GM11168 (cell line): Measurements from ENCODE around the gene HIC1.

Experiments
- in situ Hi-C: fragments of 300-500 bp; cut with MboI; formaldehyde crosslinking; loops from one replicate; pipeline ENCODE4 v1.12.0; 2022; ENCODE audit warnings: low sequenced_read_pairs; ENCODE audit not compliant: unreplicated experiment

Gene HIC1

DNA sequence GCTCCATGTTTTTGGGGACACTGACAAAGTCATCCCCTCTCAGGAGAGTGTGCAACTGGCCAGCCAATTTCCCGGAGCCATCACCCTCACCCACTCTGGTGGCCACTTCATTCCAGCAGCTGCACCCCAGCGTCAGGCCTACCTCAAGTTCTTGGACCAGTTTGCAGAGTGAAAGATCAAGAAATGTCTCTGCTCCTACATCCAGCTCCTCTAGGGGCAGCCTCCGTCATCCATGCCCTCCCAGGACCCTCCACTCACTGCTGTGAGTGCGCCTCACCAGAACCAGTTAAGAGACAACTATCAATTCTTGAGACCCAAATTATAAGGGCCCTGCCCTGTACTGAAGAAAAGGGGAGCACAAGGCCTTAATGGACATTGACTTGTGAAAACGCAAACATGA lies 12.0 kb upstream of the HIC1 start:
- in situ Hi-C loops, result no loop called here

DNA sequence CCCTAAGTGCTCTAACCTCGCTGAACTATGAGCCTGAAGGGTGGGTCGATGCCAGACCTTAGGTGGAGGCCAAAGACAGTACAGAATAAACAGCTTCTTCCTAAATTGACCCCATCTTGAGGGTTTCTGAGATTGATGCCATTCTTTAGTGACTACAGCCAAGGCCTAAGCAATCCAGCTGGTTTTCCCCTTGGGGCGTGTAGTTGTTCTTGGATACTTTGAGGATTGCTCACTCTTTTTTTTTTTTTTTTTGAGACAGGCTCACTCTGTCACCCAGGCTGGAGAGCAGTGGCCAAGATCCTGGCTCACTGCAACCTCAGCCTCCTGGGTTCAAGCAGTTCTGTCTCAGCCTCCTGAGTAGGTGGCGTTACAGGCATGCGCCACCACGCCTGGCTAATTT lies 11.1 kb upstream of the HIC1 start:
- in situ Hi-C loops, result no loop called here

DNA sequence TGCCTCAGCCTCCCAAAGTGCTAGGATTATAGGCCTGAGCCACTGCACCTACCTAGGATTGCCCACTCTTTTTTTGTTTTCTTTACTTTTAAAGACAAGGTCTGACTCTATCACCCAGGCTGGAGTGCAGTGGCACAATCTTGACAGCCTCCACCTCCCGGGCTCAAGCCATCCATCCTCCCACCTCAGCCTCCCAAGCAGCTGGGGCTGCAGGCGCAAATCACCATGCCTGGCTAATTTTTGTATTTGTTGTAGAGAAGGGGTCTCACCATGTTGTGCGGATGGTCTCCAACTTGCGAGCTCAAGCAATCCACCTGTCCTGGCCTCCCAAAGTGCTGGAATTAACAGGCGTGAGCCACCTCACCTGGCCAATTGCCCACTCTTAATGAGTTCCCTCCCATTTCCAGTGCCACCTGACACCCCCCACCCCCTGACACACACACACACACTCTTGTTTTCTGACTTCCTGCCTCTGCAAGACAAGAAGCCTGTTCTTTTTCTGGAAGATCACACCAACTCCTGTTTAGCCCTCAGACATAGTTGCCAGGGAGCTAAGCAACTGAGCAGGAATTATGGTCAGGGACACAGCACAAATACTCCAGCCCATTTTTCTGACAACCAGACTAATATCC lies 10.5 kb upstream of the HIC1 start:
- in situ Hi-C loops, result no loop called here

DNA sequence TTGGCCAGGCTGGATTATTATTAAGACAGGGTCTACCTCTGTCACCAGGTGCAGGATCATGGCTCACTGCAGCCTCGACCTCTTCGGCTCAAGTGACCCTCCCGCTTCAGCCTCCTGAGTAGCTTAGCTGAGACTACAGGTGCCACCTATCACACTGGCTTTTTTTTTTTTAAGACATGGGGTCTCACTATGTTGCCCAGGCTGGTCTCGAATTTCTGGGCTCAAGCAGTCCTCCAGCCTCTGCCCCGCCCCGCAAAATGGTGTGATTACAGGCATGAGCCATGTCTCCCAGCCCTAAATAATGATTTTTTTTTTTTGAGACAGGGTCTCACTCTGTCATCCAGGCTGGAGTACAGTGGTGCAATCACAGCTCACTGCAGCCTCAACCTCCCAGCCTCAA lies 7.3 kb upstream of the HIC1 start:
- in situ Hi-C loops, result no loop called here

DNA sequence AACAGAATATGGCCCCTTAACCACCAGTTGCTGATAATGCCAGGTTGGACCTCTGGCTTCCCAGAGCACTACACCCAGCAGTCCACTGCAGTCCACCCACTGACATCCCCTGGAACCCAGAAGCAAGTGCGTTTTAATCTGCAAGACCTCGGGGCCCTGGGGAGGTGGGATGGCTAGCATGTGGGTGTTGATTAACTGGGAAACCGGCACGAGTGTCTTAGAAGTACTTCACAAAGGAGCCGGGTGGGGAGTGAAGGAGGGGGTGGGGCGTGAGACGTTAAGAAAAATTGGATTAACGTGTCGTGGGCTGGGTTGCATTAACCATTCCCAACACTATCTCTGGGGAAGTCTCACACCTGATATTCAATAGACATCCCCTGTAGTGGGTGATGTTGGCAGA lies 6.1 kb upstream of the HIC1 start:
- in situ Hi-C loops, result no loop called here

DNA sequence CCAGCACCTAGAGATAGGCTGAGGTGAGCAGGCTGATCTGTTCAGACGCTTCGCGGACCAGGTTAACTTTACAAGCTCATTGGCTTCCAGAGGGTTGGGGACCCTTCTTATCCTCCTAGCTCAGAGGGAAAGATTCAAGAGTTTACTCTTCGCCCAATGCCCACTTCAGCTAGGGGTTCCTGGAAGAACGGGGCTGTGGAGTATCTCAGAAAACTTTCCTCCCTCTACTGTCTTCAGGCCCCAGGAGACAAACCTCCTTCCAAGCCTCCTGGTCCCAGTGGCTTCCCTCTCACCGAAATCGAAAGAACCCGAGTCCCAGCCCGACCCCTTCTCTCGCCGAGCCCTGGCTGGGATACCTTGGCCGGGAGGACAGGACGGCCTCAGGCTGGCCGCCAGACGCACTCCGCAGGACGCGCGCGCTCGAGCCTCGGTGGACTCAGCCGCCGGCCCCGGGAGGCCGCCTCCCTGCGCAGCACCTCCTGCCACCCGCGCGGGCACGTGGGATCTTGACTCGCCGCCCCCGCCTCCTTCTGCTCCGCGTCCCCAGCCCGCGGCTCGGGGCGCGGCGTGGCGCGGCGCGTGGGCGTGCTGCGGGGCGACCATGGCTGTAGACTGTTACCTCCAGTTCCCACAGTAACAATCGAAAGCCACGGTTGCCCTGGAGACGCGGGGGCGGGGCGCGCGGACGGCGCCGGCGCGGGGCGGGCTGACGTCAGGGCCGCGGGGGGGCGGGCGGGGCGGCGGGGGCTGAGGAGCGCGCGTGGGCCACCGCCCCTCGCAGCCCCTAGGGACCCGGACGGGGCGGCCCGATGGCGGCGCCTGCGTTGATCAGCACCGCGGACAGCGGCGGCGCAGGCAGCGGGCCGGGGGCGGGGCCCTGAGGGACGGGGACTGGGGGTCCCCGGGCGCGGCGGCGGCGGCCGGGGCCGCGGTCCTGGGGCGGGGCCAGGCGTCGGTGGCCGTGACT lies 5.3 kb upstream of the HIC1 start:
- in situ Hi-C loops, result no loop called here

DNA sequence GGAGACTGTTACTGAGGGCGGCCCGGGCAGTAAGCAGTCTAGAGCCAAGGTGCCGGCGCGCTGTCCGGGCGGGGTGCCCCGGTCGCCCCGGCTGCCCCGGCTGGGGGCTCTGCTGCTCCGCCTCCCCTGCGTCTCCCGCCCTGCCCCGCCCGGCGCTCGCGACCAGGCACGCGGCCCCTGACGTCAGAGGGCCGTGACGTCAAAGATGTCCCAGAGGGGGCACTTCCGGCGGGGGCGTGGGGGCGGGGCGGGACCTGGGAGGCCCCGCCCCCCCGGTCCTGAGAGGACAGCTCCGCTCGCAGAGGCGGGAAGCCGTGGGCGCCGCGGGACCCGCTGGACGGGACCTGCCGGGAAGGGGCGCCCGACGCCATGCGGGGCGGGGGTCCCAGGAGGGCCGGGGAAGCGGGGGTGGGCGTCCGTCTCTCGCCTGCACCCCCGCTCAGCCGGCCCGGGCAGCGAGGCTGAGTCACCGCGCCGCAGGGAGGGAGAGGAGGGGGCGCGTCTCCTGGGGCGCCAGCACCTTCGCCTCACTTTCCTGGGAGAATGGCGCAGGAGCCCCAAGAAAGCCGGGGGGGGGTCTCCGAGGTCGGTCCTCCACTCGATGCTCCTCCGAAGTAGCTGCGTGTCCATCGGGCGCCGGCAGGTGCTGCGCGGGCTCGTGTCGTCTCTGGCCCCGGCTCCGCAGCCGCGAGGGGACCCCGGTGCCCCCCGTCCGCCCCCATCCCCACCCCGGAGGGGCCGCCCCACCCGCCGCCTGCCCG lies 4.4 kb upstream of the HIC1 start:
- in situ Hi-C loops, result no loop called here

DNA sequence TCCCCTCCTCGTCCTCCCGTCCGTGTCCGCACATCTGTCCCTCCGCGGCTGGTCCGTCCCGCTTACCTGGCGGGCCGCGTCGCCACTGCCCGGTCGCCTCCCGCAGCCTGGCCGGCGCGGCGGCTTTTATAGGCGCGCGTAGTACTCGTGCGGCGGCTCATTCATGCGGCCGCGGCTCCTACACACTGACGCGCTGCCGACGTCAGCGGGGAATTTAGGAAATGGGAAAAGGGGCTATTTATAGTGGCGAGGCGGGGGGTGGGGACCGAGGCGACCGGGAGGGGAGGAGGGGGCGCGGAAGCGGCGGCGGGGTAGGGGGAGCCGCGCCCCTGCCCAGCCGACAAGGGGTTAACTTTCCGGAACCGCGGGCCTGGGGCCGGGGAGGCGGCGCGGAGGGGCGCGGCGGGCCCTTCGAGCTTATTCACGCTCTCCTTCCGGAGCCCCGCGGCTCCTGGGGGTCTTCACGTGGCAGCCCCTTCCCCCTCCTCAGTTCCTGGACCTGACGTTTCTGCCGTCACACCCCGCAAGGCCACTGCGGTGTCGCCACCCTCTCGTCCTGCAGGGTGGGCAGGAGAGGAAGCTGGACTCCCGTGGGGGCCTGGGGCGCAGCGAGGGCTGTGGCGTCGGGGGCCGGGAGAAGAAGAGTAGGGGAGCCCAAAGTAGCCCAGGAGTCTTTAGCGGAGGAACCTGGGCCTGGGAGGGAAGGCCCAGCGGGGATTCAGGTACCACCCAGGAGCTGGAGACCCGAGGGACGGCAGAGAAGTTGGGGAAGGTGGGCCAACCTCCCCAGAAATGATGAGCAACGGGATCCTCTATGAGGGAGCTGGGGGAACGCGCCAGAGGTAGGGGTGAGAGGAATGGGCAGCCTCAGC lies 3.6 kb upstream of the HIC1 start:
- in situ Hi-C loops, result no loop called here

DNA sequence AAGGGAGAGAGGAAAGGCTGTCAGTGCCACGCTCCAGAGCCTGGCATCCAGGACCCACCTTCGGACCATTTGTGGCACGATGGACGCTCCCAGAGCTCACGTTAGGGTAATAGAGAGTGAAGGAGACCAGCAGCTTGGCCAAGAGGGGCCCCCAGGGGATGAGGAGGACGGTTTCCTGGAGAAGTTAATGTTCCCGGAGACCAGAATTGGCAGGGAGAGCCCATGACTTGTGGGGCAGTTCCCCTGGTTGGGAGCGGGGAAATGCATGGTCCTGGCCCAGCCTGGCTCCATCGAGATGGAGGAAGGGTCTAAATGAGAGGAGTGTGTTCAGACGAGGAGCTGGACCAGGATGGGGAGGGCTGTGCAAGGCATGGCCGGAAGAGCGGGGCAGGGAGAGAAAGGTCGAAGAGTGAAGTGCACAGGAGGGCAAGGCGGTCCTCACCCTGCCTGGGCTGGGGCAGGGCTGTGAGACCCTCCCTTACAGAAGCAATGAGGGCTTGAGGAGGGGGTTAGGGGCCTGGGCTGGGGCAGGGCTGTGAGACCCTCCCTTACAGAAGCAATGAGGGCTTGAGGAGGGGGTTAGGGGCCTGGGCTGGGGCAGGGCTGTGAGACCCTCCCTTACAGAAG lies 2.9 kb upstream of the HIC1 start:
- in situ Hi-C loops, result no loop called here

DNA sequence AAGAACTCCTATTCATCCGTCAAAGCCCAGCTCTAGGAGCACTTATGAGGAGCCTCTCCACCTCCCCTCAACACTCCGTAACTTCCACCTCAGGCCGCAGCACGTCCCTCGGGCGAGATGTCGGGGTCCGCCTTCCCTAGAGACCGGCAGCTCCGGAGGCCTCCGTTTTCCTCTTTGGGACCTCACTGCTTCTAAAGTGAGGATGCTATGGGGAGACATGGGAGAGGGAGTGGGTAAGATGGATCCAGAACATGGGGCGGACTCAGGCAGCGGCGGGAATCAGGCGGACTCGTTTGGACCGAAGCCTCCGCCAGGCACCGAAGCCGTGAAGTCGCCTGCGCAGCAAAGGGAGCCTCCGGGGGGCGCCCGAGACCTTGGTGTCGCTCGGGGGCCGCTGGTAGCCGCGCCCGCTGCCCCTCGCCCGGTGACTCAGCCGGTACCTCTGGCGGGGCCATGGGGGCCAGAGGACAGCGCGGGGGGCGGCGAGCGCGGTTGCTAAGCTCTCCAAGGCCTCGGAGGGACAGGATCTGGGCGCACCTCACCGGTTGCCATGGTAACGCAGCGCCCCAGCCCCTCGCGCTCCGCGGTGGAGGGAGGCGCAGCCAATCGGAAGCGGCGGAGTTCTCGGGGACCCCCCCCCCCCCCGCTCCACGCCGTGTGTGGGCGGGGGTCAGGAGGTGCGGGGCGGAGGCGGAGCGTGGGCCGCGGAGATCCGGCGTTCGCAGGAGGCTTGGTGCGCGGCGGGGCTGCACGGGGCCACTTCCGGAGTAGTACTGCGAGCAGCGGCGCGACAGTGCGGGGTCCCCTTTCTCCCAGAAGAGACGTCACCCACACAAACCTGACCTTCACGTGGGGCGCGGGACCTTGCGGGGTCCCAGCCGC lies 1.3 kb upstream of the HIC1 start:
- in situ Hi-C loops, result no loop called here

DNA sequence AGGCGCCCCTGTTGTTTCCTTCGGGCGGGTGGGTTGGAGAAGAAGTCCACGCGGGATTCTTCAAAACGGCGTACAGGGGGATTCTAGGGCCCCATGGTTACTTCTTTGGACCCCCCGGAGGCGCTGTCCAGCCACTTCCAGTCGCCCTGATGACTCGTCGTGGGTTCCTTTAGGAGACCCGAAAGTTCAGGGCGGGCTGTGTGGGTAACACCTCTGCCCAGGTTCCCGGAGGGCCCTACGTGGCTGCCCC lies 716 bp upstream of the HIC1 start:
- in situ Hi-C loops, result no loop called here

DNA sequence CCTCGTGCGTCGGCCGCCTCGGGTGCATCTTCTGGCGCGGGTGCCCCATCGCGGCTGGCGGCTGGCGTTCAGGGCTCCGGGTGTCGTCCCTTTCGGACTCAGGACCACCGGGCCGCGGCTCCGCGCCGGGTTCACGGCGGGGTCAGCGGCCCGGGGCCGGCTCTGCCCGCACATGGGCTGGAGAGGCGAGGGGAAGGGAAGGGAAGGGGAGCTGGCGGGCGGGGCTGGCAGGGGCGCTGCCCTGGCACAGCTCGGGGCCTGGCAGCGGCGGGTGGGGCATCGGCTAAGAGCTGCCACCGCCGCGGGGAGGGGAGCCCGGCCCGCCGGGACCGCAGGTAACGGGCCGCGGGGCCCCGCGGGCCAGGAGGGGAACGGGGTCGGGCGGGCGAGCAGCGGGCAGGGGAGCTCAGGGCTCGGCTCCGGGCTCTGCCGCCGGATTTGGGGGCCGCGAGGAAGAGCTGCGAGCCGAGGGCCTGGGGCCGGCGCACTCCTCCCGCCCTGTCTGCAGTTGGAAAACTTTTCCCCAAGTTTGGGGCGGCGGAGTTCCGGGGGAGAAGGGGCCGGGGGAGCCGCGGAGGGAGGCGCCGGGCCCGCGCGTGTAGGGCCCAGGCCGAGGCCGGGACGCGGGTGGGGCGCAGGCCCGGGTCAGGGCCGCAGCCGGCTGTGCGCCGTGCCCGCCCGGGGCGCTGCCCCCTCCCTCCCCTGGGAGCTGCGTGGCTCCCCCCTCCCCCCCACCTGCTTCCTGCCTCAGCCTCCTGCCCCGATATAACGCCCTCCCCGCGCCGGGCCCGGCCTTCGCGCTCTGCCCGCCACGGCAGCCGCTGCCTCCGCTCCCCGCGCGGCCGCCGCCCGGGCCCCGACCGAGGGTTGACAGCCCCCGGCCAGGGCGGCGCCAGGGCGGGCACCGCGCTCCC lies 646 bp downstream of the HIC1 start:
- in situ Hi-C loops, result no loop called here

DNA sequence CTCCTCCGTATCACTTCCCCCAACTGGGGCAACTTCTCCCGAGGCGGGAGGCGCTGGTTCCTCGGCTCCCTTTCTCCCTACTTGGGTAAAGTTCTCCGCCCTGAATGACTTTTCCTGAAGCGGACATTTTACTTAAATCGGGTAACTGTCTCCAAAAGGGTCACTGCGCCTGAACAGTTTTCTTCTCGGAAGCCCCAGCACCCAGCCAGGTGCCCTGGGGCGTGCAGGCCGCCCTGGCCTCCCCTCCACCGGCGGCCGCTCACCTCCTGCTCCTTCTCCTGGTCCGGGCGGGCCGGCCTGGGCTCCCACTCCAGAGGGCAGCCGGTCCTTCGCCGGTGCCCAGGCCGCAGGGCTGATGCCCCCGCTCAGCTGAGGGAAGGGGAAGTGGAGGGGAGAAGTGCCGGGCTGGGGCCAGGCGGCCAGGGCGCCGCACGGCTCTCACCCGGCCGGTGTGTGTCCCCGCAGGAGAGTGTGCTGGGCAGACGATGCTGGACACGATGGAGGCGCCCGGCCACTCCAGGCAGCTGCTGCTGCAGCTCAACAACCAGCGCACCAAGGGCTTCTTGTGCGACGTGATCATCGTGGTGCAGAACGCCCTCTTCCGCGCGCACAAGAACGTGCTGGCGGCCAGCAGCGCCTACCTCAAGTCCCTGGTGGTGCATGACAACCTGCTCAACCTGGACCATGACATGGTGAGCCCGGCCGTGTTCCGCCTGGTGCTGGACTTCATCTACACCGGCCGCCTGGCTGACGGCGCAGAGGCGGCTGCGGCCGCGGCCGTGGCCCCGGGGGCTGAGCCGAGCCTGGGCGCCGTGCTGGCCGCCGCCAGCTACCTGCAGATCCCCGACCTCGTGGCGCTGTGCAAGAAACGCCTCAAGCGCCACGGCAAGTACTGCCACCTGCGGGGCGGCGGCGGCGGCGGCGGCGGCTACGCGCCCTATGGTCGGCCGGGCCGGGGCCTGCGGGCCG lies 1.6 kb downstream of the HIC1 start:
- in situ Hi-C loops, result no loop called here

DNA sequence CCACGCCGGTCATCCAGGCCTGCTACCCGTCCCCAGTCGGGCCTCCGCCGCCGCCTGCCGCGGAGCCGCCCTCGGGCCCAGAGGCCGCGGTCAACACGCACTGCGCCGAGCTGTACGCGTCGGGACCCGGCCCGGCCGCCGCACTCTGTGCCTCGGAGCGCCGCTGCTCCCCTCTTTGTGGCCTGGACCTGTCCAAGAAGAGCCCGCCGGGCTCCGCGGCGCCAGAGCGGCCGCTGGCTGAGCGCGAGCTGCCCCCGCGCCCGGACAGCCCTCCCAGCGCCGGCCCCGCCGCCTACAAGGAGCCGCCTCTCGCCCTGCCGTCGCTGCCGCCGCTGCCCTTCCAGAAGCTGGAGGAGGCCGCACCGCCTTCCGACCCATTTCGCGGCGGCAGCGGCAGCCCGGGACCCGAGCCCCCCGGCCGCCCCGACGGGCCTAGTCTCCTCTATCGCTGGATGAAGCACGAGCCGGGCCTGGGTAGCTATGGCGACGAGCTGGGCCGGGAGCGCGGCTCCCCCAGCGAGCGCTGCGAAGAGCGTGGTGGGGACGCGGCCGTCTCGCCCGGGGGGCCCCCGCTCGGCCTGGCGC lies 2.4 kb downstream of the HIC1 start:
- in situ Hi-C loops, result no loop called here

DNA sequence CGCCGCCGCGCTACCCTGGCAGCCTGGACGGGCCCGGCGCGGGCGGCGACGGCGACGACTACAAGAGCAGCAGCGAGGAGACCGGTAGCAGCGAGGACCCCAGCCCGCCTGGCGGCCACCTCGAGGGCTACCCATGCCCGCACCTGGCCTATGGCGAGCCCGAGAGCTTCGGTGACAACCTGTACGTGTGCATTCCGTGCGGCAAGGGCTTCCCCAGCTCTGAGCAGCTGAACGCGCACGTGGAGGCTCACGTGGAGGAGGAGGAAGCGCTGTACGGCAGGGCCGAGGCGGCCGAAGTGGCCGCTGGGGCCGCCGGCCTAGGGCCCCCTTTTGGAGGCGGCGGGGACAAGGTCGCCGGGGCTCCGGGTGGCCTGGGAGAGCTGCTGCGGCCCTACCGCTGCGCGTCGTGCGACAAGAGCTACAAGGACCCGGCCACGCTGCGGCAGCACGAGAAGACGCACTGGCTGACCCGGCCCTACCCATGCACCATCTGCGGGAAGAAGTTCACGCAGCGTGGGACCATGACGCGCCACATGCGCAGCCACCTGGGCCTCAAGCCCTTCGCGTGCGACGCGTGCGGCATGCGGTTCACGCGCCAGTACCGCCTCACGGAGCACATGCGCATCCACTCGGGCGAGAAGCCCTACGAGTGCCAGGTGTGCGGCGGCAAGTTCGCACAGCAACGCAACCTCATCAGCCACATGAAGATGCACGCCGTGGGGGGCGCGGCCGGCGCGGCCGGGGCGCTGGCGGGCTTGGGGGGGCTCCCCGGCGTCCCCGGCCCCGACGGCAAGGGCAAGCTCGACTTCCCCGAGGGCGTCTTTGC lies 3.1 kb downstream of the HIC1 start:
- in situ Hi-C loops, result no loop called here
